SK-N-SH (cell line): ENCODE data around the gene FNDC3B. TPM values are rescaled to one million over a fixed set of nuclear protein-coding genes. Genes with fewer than 3 reads are reported as not detected.
A peak's percentile ranks its signal among the peaks of the same experiment; 100 is the strongest.

ENCODE experiments used
- CTCF ChIA-PET: fragments of 300-600, 350-600 bp; formaldehyde crosslinking; extraction: SDS; loops from one replicate; lab custom pipeline; 2021; lab: Yijun Ruan, JAX
- POLR2A ChIA-PET: fragments of 350-600 bp; sonication (Branson Sonifier 250); formaldehyde crosslinking; extraction: SDS; loops from one replicate; lab custom pipeline; 2020; ENCODE audit warnings: antibody characterized with exemption, inconsistent platforms; lab: Yijun Ruan, JAX
- DNase-seq: peaks from one replicate; pipeline ENCODE4 v3.0.0; 2012
- H2AFZ ChIP-seq: fragments of 200-600 bp; sonication (generic); 2 replicates; pipeline ENCODE4 v1.8.1; 2016; ENCODE audit warnings: antibody characterized with exemption, mild to moderate bottlenecking, low read depth
- H3F3A ChIP-seq: fragments of 200-600 bp; sonication (generic); replicated peaks from 2 replicates; pipeline ENCODE3; 2016; ENCODE audit warnings: antibody characterized with exemption, mild to moderate bottlenecking; ENCODE audit not compliant: insufficient read depth
- H3K27ac ChIP-seq, 2 experiments: fragments of 200-500 bp in 1 of 2; fragments of 200-600 bp in 1 of 2; sonication (Bioruptor generic) in 1 of 2; sonication (generic), shearing (Covaris generic) in 1 of 2; 2 replicates each; pipeline versions ENCODE4 v1.5.1 to v1.6.1; 2014 to 2016; ENCODE audit warnings: low read depth in 2 of 2, inconsistent platforms in 1 of 2, low read length in 1 of 2, mild to moderate bottlenecking in 1 of 2, mixed read lengths in 1 of 2
- H3K27me3 ChIP-seq: fragments of 200-600 bp; sonication (generic), shearing (Covaris generic); 2 replicates; pipeline ENCODE4 v1.6.1; 2016; ENCODE audit warnings: mixed run types; ENCODE audit not compliant: insufficient read depth
- H3K36me3 ChIP-seq, 2 experiments: fragments of 200-500 bp in 1 of 2; fragments of 200-600 bp in 1 of 2; sonication (Bioruptor generic) in 1 of 2; sonication (generic) in 1 of 2; replicated peaks in 1 of 2; 2 replicates each; pipeline versions ENCODE3 to v1.5.1; 2014 to 2016; ENCODE audit warnings: low read length in 1 of 2, mild to moderate bottlenecking in 1 of 2; ENCODE audit not compliant: insufficient read depth in 2 of 2, control insufficient read depth in 1 of 2
- H3K4me1 ChIP-seq, 2 experiments: fragments of 200-500 bp in 1 of 2; fragments of 200-600 bp in 1 of 2; sonication (Bioruptor generic) in 1 of 2; sonication (generic), shearing (Covaris generic) in 1 of 2; 2 replicates each; pipeline versions ENCODE4 v1.5.1 to v1.6.1; 2014 to 2016; ENCODE audit warnings: low read depth in 1 of 2, low read length in 1 of 2, mixed run types in 1 of 2; ENCODE audit not compliant: insufficient read depth in 2 of 2, control insufficient read depth in 1 of 2
- H3K4me2 ChIP-seq: fragments of 200-600 bp; sonication (generic), shearing (Covaris generic); 2 replicates; pipeline ENCODE4 v1.6.1; 2017; ENCODE audit warnings: mixed run types
- H3K4me3 ChIP-seq, 2 experiments: fragments of 200-500 bp in 1 of 2; fragments of 200-600 bp in 1 of 2; sonication (Bioruptor generic) in 1 of 2; sonication (generic), shearing (Covaris generic) in 1 of 2; 2 replicates each; pipeline versions ENCODE4 v1.5.1 to v1.8.1; 2014 to 2016; ENCODE audit warnings: low read depth in 2 of 2, inconsistent platforms in 1 of 2, low read length in 1 of 2, mild to moderate bottlenecking in 1 of 2, mixed read lengths in 1 of 2, moderate library complexity in 1 of 2
- H3K79me2 ChIP-seq: fragments of 200-600 bp; sonication (generic); 2 replicates; pipeline ENCODE4 v1.8.1; 2017; ENCODE audit warnings: mild to moderate bottlenecking; ENCODE audit not compliant: insufficient read depth
- H3K9ac ChIP-seq: fragments of 200-600 bp; sonication (generic); 2 replicates; pipeline ENCODE4 v1.6.1; 2017; ENCODE audit warnings: mixed run types
- H3K9me2 ChIP-seq: fragments of 200-600 bp; sonication (generic); 2 replicates; pipeline ENCODE4 v1.6.1; 2017; ENCODE audit warnings: mixed run types
- H3K9me3 ChIP-seq: fragments of 200-600 bp; sonication (generic); 2 replicates; pipeline ENCODE4 v1.6.1; 2017; ENCODE audit warnings: mixed run types, mild to moderate bottlenecking, moderate library complexity
- H4K20me1 ChIP-seq: fragments of 200-600 bp; sonication (generic); 2 replicates; pipeline ENCODE4 v1.6.1; 2017; ENCODE audit warnings: mild to moderate bottlenecking, mixed run types; ENCODE audit not compliant: insufficient read depth
- FOSL2 ChIP-seq: IDR thresholded peaks from 2 replicates; pipeline ENCODE4 v1.4.0; 2012; ENCODE audit warnings: low read depth, mild to moderate bottlenecking, moderate library complexity, borderline replicate concordance
- FOXJ3 ChIP-seq: sonication (generic); formaldehyde crosslinking; IDR thresholded peaks from 2 replicates; pipeline ENCODE4 v1.5.1; 2020; ENCODE audit warnings: mild to moderate bottlenecking, missing genetic modification reagents
- RAD21 ChIP-seq: IDR thresholded peaks from 2 replicates; pipeline ENCODE4 v1.6.1; 2012; ENCODE audit warnings: mild to moderate bottlenecking, low read length
- RCOR1 ChIP-seq: fragments of 150-350 bp; IDR thresholded peaks from 2 replicates; pipeline ENCODE4 v1.6.1; 2017; ENCODE audit warnings: antibody characterized with exemption, low read length
- RXRA ChIP-seq: IDR thresholded peaks from 2 replicates; pipeline ENCODE4 v1.4.0; 2012; ENCODE audit warnings: low read depth, mild to moderate bottlenecking, borderline replicate concordance
- SMC3 ChIP-seq: IDR thresholded peaks from 2 replicates; pipeline ENCODE4 v1.6.1; 2012; ENCODE audit warnings: low read depth, low read length, improper control_type of control experiment
- TAF1 ChIP-seq: IDR thresholded peaks from 2 replicates; pipeline ENCODE4 v1.6.1; 2012; ENCODE audit warnings: low read depth, mild to moderate bottlenecking, low read length, moderate library complexity, borderline replicate concordance
- TCF12 ChIP-seq: IDR thresholded peaks from 2 replicates; pipeline ENCODE4 v1.4.0; 2012
- TEAD4 ChIP-seq: IDR thresholded peaks from 2 replicates; pipeline ENCODE4 v1.4.0; 2012; ENCODE audit warnings: mild to moderate bottlenecking, borderline replicate concordance; ENCODE audit not compliant: insufficient read depth
- WGBS: methylation state at CpG from one replicate; pipeline ENCODE4 v1.1.6; 2017; ENCODE audit warnings: low lambda C conversion rate; 5-methylcytosine and 5-hydroxymethylcytosine counted together
- polyA plus RNA-seq, 3 experiments: library from polyadenylated mRNA; depleted of rRNA; stranded (reverse); fragments of >200 nt; gene quantifications; 2 replicates each; pipeline ENCODE4 v1.2.3, GENCODE V29; 2012
- TF ChIP-seq, protein P1 (sequence below): IDR thresholded peaks from 2 replicates; pipeline ENCODE4 v1.4.0; 2012; ENCODE audit warnings: low read depth, borderline replicate concordance
- TF ChIP-seq, protein P2 (sequence below): IDR thresholded peaks from 2 replicates; pipeline ENCODE4 v1.6.1; 2012; ENCODE audit warnings: mild to moderate bottlenecking, low read depth, low read length, moderate library complexity
- TF ChIP-seq, protein P3 (sequence below): fragments of 150-350 bp; IDR thresholded peaks from 2 replicates; pipeline ENCODE4 v1.6.1; 2017; ENCODE audit warnings: antibody characterized with exemption, low read length, low read depth, borderline replicate concordance
- TF ChIP-seq, protein P4 (sequence below): fragments of 200-600 bp; sonication (generic); IDR thresholded peaks from 2 replicates; pipeline ENCODE4 v1.6.1; 2017; ENCODE audit warnings: antibody characterized with exemption, mild to moderate bottlenecking, moderate library complexity

The FNDC3B gene
- polyA plus RNA-seq, 1 of the 3 experiments (the other 2 are of a cell fraction) = 10.4 TPM

DNA sequence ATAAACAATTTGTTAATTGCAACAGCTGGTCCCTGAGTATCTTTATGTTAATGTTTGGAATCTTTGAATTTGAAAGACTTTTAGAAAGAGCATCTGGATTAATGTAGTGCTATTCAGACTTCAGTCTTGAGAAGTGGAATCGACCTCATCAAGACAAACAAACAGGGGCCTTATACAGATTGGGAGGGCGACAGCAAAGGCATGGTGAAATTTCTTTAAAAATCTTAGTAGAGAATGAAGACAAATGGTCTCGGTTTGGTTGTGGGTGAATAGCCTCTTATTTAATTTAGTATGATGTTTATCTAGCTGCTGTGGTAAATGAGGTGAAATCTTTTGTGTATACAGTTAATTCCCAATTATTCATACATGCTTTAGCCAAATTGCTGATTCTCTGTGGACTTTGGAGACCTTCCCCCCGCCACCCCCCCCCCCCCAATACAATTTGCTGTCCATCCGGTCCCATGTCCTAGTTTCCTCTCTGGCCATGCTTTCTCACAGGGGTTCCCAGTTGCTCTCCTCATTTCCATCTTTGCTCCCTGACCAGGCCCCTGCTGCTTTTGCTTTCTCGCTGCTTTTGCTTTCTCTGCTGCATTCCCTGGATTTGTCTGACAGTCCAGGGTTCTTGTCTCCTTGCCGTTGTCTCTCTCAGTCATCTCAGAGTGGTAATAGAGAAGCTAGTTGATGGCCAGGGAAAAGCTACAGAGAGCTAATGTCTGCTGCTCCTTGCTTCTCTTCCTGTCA is 135.3 kb downstream of the FNDC3B start:
- Histone ChIP-seq H3K9me3 (no peaks in the 10 kb centered on the region), H3F3A (no peaks in the 10 kb centered on the region), H3K36me3 (peaks cover 0 to 15% of the 10 kb centered on the region in 2 experiments), H4K20me1 (peaks cover 35% of the 10 kb centered on the region), H3K4me3 (no peak overlapping the region), H3K9ac (no peak overlapping the region), H3K4me1 (peaks cover 7 to 28% of the 10 kb centered on the region in 2 experiments; a peak in 3 of 4 replicates), H3K27ac (peak overlapping the region in 1 of 2 experiments; percentile 59; a peak in 2 of 4 replicates), H3K79me2 (peaks cover 97% of the 10 kb centered on the region), H3K9me2 (no peaks in the 10 kb centered on the region), H3K27me3 (no peaks in the 10 kb centered on the region), H3K4me2 (no peak overlapping the region), H2AFZ (no peak overlapping the region)
- peak; percentile 41 for DNase-seq
- TF ChIP-seq FOSL2 (no peak), TCF12 (no peak), TAF1 (no peak), RXRA (no peak), RAD21 (no peak), TEAD4 (no peak), SMC3 (no peak), RCOR1 (no peak), FOXJ3 (CRISPR knock-in tag) (no peak)
- TF ChIP-seq, protein P1, sequence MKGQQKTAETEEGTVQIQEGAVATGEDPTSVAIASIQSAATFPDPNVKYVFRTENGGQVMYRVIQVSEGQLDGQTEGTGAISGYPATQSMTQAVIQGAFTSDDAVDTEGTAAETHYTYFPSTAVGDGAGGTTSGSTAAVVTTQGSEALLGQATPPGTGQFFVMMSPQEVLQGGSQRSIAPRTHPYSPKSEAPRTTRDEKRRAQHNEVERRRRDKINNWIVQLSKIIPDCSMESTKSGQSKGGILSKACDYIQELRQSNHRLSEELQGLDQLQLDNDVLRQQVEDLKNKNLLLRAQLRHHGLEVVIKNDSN = no peak
- TF ChIP-seq, protein P2, sequence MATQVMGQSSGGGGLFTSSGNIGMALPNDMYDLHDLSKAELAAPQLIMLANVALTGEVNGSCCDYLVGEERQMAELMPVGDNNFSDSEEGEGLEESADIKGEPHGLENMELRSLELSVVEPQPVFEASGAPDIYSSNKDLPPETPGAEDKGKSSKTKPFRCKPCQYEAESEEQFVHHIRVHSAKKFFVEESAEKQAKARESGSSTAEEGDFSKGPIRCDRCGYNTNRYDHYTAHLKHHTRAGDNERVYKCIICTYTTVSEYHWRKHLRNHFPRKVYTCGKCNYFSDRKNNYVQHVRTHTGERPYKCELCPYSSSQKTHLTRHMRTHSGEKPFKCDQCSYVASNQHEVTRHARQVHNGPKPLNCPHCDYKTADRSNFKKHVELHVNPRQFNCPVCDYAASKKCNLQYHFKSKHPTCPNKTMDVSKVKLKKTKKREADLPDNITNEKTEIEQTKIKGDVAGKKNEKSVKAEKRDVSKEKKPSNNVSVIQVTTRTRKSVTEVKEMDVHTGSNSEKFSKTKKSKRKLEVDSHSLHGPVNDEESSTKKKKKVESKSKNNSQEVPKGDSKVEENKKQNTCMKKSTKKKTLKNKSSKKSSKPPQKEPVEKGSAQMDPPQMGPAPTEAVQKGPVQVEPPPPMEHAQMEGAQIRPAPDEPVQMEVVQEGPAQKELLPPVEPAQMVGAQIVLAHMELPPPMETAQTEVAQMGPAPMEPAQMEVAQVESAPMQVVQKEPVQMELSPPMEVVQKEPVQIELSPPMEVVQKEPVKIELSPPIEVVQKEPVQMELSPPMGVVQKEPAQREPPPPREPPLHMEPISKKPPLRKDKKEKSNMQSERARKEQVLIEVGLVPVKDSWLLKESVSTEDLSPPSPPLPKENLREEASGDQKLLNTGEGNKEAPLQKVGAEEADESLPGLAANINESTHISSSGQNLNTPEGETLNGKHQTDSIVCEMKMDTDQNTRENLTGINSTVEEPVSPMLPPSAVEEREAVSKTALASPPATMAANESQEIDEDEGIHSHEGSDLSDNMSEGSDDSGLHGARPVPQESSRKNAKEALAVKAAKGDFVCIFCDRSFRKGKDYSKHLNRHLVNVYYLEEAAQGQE = no peak
- TF ChIP-seq, protein P3, sequence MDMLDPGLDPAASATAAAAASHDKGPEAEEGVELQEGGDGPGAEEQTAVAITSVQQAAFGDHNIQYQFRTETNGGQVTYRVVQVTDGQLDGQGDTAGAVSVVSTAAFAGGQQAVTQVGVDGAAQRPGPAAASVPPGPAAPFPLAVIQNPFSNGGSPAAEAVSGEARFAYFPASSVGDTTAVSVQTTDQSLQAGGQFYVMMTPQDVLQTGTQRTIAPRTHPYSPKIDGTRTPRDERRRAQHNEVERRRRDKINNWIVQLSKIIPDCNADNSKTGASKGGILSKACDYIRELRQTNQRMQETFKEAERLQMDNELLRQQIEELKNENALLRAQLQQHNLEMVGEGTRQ = no peak
- TF ChIP-seq, protein P4, sequence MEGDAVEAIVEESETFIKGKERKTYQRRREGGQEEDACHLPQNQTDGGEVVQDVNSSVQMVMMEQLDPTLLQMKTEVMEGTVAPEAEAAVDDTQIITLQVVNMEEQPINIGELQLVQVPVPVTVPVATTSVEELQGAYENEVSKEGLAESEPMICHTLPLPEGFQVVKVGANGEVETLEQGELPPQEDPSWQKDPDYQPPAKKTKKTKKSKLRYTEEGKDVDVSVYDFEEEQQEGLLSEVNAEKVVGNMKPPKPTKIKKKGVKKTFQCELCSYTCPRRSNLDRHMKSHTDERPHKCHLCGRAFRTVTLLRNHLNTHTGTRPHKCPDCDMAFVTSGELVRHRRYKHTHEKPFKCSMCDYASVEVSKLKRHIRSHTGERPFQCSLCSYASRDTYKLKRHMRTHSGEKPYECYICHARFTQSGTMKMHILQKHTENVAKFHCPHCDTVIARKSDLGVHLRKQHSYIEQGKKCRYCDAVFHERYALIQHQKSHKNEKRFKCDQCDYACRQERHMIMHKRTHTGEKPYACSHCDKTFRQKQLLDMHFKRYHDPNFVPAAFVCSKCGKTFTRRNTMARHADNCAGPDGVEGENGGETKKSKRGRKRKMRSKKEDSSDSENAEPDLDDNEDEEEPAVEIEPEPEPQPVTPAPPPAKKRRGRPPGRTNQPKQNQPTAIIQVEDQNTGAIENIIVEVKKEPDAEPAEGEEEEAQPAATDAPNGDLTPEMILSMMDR = no peak
- ChIA-PET POLR2A (no interaction called here), CTCF (interaction anchor here (0.7 to 0.9 kb wide), 2 partner anchors 9 to 10 kb away, joined by 3 read pairs; no protein-coding TSS in a partner anchor)
- WGBS = 53% methylated on average over 7 of the region's 7 CpGs
